D721Med (cell line): ENCODE data around the gene ATP8B4.

Experiments
- DNase-seq: peaks from one replicate; pipeline ENCODE4 v3.0.0; 2011; ENCODE audit warnings: low spot score; ENCODE audit not compliant: insufficient read length
- FAIRE-seq: peaks from 2 replicates; lab custom pipeline; 2011; peaks lifted over from hg19 to GRCh38; lab: Jason Lieb, UNC
- CTCF ChIP-seq: IDR thresholded peaks from 2 replicates; pipeline ENCODE4 v1.5.1; 2012; ENCODE audit warnings: mild to moderate bottlenecking, control low read depth; ENCODE audit not compliant: insufficient read depth; ENCODE audit errors: missing control alignments

Gene ATP8B4

GRCh38 chr15:49919034-49919433 is 200.0 kb downstream of the ATP8B4 start:
- no peak for FAIRE-seq
- DNase-seq, result no peak
- TF ChIP-seq CTCF, result no peak

- FAIRE-seq, result no peak
- no peak for TF ChIP-seq CTCF
Measured at GRCh38 chr15:49918121-49918520, 200.9 kb downstream of the ATP8B4 start.

GRCh38 chr15:49916998-49917397 is 202.0 kb downstream of the ATP8B4 start:
- no peak for TF ChIP-seq CTCF
- FAIRE-seq, result no peak
- no peak for DNase-seq

More at GRCh38 chr15:49918121-49918520, 200.9 kb downstream of the ATP8B4 start:
- DNase-seq, result no peak

- DNase-seq (no peak), FAIRE-seq (no peak)
- no peak for TF ChIP-seq CTCF
Measured at GRCh38 chr15:49915822-49916221, 203.2 kb downstream of the ATP8B4 start.

- FAIRE-seq, result no peak
- DNase-seq, result no peak
- TF ChIP-seq CTCF, result no peak
Measured at GRCh38 chr15:49908933-49909295, 210.1 kb downstream of the ATP8B4 start.

- DNase-seq, result no peak
- no peak for FAIRE-seq
- TF ChIP-seq CTCF, result no peak
Measured at GRCh38 chr15:49908236-49908932, 210.6 kb downstream of the ATP8B4 start.

GRCh38 chr15:49906966-49907365 is 212.1 kb downstream of the ATP8B4 start:
- FAIRE-seq, result no peak
- DNase-seq, result no peak
- TF ChIP-seq CTCF, result no peak
